OCI-M2 (cell line): ENCODE measurements around the gene TEX19.

Experiments used
- DNase-seq: peaks from one replicate; lab custom pipeline; 2025; ENCODE audit not compliant: unreplicated experiment; lab: John Stamatoyannopoulos, UW

TEX19 gene

DNA sequence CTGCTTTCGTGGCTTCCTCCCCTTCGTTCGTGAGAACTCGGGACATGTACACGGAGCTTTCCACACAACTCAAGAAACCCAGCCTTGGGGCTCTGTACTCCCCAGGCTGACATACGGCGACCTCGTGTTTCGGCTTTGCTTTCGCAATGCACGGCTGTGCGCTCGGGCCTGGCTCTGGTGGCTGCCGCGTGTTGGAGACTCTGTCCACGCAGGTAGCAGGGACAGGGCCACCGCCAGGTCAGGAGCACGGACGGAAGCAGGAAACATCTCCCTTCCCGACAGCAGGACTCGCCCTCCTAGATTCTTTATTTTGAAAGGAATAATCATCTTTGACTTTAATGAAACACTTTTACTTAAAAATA, 29.9 kb downstream of the TEX19 start:
- no peak for DNase-seq

DNA sequence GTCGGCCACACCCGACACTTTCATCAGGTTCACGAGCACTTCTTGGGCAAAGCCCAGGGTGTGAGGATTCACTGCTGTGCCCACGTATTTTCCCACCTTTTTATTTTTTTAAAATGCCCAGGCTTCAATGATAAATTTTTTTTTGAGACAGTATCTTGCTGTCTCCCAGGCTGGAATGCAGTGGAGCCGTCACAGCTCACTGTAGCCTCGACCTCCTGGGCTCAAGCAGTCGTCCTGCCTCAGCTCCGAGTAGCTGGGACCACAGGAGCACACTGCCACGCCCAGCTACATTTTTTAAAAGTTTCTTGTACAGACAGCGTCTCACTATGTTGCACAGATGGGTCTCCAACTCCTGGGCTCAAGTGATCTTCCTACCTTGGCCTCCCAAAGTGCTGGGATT, 30.3 kb downstream of the TEX19 start:
- no peak for DNase-seq

DNA sequence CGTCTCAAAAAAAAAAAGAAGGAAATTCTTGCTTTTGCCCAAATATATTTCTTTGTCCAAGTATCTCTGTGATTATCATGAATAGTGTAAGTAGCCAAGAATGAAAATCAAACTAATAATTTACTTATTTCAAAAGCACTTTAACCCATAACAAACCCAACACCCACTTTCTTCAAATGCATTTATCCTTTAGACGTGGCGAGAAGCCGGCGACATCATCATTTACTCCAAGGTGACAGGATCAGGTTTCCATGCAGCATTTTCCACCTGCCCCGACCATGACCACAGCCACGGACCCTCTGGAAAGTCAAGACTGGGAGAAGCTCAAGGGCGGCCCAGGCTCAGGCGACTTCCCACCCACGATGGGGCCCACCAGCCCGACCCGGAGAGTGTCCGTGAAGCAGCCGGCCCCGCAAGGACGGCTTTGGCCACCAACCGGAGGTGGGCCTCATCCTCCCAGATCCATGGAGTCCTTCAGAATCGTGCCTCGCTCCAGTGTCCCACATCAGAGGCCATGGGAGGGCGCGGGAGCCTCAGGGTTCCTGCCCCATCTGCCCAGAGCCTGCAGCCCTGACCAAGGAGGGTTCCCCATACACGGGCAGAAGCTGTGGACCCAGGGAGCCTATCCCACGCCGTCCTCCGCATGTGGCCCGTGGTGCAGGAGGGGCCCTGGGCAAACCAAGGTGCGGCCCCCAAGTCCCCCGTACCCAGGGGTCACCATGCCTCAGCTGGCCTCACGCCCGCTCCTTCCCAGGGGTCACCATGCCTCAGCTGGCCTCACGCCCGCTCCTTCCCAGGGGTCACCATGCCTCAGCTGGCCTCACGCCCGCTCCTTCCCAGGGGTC, 31.2 kb downstream of the TEX19 start:
- no peak for DNase-seq

DNA sequence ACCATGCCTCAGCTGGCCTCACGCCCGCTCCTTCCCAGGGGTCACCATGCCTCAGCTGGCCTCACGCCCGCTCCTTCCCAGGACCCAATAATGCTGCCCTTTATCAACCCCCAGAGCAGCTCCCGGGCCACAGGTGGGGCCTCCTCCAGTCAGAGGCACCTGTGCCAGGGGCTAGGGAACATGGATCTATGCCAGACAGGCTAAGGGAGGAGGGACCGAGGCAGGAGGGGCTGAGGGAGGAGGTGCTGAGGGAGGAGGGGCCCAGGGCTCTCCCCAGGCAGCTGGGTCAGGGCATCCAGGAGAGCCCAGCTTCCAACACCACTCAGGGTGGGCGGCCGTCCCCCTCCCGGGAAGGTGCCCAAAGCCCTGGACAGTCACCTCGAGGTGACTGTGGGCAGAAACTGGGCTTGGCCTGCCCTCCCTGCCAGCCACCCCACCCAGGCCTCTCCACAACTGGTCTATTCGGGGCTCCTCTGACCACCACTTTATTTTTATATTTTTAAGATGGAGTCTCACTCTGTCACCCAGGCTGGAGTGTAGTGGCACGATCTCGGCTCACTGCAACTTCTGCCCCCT, 31.9 kb downstream of the TEX19 start:
- DNase-seq = no peak

DNA sequence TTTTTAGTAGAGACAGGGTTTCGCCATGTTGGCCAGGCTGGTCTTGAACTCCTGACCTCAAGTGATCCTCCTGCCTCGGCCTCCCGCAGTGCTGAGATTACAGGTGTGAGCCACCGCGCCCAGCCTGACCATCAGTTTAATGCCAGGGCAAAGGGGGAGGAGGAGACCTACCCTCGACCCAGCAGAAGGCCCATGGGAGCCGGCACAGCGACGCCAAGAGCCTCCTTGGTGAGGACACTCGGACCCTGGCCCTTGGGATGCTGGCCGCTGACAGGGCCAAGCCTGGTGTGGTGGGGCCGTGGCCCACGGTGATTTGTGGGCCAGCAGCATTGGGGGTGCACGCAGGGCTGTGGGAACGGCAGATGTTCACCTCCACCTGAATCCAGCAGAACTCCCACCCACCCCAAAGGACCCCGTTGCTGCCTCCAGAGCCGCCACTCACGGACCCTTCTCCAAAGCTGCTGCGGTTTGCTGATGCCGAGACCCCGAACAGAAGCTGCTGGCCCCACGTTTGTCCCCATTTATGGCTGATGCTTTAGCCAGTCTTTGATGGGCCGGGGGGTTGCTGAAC, 32.5 kb downstream of the TEX19 start:
- DNase-seq = no peak

DNA sequence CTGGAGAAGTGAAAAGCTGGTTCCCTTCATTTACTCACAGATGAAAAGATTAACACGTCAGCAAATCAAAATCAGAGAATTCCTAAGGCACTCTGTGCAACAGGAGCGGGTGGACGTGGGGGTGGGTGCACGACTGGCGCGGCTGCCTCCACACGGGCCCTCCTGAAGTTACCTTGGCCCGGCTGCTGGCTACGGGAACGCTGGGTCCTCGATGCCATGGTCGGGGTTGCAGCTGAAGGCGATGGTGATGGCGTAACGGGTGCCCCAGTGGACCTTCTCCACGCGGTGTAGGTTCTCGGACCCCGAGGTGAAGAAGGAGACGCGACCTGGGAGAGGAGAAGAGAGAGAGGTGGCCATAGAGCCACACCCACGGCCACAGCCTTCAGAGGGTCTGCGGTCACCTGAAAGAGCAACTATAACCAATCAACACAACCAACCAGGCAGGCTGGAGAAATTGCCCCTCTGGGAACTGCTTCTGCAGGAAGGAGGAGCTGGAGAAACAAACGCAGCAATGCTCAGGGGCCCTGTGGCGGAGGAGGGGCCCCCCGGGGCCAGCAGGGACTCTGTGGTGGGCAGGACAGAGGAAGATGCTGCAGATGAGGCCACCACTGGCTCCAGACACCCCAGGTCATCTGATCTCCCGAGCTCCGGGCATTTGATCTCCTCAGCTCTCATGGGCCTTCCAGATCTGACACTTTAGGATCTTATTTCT, 33.3 kb downstream of the TEX19 start:
- DNase-seq = no peak

DNA sequence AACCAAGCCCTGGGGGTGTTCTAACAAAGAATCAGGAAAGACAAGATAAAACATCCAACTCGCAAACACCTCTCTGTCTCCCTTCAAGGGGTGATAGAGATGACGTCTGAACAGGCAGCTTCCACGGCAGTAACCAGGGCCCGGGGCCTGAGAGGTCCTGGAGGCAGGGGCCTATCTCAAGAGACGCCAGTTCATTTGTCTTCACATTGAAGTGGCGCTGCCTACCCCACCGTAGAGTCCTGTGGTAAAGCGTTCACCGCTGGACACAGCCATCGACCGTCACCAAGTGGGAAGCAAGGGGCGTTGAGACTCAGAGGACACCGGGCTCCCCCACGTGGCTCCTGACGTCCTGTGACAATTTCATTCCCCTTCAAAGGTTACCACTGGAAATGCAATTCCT, 33.9 kb downstream of the TEX19 start:
- no peak for DNase-seq

DNA sequence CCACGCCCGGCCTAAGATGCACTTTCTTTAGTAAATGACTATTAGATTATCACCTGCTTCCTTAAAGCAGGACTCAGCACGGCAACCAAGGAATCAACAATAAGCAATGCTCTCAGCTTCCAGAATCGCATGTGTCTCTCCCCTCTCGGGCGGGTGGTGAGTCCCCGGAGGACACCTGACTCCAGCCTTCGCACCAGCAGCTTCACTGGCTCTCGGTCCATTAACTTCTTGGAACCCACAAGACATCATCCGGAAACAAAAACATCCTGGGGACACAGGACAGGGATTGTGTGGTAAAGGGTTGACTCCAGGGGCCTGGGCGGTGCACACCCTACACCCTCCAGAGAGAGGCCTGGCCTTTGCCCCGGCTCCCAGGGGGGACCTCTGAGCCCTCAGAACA, 35.2 kb downstream of the TEX19 start:
- DNase-seq = no peak

DNA sequence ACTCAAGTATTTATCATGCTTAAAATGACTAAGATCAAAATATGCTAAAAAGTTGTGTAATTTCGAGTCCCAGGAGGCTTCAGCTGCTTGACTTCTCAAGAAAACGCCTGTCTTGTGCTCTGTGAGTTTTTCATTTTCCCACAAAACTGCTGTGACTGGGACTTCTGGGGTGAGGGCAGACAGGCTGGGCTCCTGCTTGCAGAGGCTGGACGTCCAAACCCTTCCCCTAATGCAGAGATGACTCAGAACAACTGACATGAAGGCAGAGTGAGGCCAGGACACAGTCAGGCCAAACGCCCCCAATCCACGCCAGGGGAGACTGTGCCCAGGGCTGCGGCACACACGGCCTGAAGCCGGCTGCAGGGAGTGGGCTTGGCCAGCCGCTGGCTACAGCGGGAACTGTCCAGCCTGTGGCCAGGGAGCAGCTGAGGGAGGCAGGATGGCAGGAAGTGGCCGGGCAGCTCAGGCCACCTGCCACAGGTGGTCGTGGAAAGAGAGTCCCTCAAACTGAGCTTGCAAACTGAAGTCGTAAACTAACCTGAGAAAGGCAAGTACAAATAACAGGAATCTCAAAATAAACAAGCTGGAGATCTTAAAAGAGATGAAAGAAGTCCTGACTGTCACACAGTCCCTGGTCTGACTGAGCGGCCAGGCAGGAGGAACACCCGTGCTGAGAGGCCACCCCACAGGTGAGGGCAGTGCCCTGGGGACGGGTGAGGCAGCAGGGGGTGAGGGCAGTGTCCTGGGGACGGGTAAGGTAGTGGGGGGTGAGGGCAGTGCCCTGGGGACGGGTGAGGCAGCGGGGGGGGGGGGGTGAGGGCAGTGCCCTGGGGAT, 37.8 kb downstream of the TEX19 start:
- no peak for DNase-seq

DNA sequence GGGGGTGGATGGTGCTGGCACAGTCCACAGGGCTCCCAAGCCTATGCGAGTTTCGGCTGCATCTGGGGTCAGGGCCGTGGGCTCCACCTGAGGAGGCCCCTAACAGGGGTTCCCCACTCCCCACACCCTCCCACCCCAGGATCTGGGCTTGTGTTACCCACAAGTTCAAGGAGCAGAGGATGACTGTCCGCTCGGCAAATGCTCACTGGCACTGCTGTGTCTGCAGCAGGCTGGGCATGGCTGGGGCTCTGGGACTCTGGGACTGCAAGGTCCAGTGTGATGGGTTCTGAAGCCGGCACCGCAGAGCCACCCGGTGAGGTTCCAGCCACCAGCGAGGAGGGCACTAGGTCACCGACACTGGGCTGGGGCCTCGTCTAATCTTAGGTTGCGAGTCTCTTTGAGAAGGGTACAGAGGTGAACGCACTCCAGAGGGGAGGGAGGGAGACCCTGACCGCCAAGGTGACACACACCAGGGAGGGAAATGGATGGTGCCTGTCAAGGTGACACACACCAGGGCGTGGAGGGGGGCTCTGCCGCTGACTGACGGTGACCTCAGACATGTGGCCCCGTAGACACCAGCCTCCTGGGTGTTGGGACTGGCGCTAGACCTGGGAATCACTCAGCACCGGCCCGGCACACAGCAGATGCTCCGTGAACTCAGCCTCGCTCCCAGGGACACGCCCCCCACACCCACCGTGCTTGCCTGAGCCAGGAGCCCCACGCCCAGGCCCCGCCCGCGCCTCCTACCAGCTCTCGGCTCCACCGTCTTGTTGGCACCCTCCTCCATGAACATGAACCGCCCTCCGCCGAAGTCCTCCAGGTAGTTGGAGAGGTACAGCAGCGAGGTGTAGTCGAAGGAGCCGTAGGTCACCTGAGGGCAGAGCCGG, 38.6 kb downstream of the TEX19 start:
- DNase-seq = no peak

DNA sequence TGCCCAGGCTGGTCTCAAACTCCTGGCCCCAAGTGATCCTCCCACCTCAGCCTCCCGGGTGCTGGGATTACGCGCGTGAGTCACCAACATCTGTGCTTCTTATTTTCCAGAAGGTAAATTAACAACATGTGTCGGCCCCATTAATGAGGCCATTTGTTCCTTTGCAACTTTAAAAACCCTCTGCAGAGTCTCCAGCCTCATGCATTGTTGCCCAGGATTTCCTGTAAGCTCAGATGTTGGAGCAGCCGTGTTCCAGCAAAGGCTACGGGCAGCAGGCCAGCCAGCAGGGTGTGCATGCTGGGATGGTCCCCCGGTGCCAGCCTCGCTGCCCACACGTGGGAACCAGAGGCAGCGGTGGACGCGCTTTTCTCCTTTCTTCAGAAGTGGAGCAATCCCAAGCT, 40.0 kb downstream of the TEX19 start:
- no peak for DNase-seq

DNA sequence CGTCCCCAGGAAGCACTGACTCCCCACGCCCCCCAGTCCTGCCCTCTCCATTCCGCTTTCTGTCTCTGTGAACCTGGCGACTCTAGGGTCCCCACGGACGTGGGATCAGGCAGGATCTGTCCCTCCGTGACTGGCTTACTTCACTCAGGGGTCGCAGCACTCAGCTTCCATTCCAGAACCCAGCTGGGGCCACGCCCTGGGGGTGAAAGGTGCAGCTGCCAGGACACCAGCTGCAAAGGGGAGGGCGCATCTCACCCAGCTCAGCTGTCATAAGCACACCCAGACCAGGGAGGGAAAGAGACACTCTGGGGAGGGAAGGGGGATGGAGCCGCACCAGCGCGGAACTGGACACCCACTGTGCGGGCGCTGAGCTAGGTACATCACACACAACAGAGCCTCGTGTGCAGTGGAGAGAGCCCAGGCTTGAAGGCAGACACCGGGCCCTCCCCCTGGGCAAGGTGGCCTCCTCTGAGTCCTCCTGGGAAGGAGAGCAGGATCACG, 40.6 kb downstream of the TEX19 start:
- DNase-seq = no peak

DNA sequence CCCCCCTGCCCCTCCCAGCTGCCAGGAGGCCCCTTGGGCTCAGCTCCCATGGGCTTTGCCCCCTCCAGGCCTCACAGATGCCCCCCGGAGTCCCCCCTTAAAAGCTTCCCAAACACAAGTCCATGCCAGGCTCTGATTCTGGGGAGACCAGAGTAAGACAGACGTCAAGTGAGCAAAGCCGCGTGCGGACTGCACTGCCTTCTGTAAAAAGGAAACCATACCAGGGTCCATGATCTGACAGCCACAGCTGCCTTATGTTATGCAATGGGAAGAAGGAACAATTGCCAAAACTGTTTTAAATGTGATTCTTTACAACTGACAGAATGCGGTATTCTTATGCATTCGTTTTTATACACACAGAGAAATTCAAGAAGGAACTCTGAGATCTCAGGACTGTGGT, 41.2 kb downstream of the TEX19 start:
- no peak for DNase-seq

DNA sequence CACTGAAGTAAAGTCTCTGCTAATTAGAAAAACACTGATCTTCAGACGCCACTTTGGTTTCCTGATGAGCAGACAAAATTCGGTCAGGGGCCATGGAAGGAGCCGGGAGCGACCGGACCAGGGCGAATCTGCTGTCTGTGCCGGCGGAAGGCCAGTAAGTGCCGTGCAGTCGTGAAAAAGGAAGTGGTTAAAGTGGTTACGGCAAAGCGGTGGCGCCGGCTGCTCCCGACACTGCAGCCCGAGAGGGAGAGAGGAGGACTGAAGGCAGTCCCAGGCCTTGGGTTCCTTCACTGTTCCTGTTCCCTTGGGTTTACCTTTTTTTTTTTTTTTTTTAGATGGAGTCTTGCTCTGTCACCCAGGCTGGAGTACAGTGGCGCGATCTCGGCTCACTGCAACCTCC, 41.8 kb downstream of the TEX19 start:
- DNase-seq = no peak

DNA sequence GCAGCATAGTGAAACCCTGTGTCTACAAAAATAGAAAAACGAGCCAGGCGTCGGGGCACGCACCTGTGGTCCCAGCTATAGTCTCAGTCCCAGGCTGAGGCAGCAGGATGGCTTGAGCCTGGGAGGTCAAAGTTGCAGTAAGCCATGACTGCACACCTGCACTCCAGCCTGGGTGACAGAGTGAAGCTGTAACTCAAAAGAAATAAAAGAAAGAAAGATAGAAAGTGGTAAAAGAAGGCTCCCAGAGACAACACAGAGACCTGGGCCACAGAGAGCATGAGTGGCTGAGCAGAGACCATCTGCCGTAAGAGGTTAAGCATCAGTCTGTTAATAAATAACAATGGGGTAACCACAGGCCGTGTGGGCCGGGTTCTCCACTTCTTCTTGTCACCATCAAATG, 43.8 kb downstream of the TEX19 start:
- DNase-seq = no peak

DNA sequence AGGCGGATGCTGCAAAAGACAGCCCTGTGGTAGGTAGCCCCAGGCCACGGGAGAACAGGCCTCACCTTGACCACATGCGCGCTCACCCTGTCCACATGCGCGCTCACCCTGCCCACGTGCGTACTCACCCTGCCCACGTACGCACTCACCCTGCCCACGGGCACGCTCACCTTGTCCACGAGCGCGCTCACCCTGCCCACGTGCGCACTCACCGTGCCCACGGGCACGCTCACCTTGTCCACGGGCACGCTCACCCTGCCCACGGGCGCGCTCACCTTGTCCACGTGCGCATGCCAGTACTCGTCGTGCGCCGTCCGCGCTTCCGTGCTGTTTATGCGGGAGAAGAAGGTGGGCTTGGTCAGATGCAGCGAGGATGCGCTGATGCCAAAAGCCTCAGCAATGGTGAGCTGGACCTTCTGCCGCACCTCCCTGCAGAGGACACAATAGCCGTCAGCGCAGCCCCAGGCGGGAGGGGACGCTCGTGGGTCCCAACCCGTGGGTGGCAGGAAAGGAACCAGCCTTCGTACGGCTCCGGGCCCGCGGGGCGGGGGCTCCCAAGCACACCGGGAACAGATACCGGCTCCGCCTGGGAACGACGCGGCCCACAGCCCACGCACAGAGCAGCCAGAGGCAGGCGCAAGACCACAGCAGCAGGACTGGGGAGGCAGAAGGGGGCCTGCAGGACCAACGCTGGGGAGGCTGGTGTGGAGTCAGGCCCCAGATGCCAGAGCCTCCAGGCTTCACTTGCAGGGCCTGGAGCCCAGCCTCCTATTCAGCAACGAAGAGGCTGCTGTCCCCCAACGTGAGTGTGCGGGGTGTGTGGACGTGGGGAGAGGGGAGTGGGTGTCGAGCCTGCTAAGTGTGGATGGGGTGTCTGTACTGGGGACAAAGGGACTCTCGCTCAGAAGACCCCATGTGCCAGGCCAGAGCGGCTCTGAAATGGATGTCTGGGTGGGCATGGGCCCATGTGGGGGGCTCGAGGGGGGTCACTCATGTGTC, 44.9 kb downstream of the TEX19 start:
- DNase-seq = no peak

DNA sequence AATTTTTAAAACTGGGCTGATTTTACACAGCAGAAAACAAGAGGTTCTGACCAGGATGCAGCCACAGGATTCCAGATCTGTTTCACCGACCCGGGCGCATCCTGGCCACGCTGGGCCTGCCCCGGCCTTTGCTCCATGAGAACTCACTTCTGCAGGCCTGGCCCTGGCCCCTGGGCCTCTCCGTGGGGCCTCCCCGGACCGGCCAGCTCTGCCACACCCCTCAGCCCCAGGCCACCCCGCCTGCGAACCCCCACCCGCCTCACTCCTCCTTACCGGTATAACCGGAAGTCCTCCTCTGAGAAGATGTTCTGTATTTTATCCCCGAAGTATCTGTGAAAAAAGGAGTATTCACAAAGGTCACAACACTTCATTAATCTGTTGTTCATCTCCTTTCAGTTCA, 46.0 kb downstream of the TEX19 start:
- no peak for DNase-seq

DNA sequence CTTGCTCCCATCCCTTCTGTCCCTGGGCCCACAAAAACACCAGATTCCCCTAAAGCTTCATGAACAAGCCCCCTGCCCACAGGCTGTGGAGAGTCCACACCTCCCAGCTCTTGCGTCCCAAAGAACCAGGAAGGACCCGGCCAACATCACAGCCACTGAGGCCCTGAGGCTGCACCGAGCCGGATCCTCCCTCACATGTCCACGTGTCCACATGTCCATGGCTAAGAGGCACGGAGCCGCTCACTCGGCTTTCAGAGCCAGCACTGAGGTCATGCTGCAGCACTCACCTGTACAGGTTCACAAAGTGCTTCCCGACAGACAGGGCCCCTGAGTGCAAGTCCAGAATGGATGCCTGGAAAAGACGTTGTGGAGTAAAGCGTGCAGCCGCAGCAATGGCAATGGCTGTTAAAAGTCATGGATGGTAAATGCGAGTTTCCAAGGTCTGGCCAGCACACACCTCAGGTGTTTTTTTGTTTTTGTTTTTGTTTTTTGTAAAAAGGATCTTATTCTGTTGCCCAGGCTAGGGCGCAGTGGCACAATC, 47.2 kb downstream of the TEX19 start:
- DNase-seq = no peak
